G401 (cell line): Measurements from ENCODE around the gene GABRR3. TPM values are rescaled to one million over a fixed set of nuclear protein-coding genes. Genes with fewer than 3 reads are reported as not detected.

Experiments
- DNase-seq: peaks from one replicate; pipeline ENCODE4 v3.0.0-alpha.2; 2015; ENCODE audit warnings: low spot score
- in situ Hi-C: cut with HindIII; loops from 2 replicates; pipeline ENCODE4 v1.10.0; 2016; ENCODE audit warnings: low sequenced_read_pairs, mixed read lengths
- total RNA-seq: library from RNA; depleted of rRNA; stranded (reverse); fragments of >200 nt; shearing (Covaris generic); gene quantifications from 2 replicates; pipeline ENCODE4 v1.2.3, GENCODE V29; 2014; rRNA removed

Gene GABRR3
- not detected in 2 replicates for total RNA-seq

GRCh38 chr3:98035208-98035607 is at the start of gene GABRR3:
Gene GABRR3, minus strand, starts transcription at chr3:98035315. Its CDS starts 328 bp downstream, at chr3:98034987.
- no peak for DNase-seq
- in situ Hi-C loops = no loop called here

- in situ Hi-C loops = no loop called here
- no peak for DNase-seq
Measured at GRCh38 chr3:98073486-98073885, 38.4 kb upstream of the GABRR3 start.

GRCh38 chr3:98070840-98071239 is 35.7 kb upstream of the GABRR3 start:
- in situ Hi-C loops = no loop called here
- DNase-seq = no peak

- in situ Hi-C loops = no loop called here
- no peak for DNase-seq
Measured at GRCh38 chr3:98068824-98069223, 33.7 kb upstream of the GABRR3 start.

- DNase-seq = no peak
- in situ Hi-C loops = no loop called here
Measured at GRCh38 chr3:98058244-98058960, 23.3 kb upstream of the GABRR3 start.

- DNase-seq = no peak
- in situ Hi-C loops = no loop called here
Measured at GRCh38 chr3:98057631-98058030, 22.5 kb upstream of the GABRR3 start.

GRCh38 chr3:98056035-98056434 is 20.9 kb upstream of the GABRR3 start:
- in situ Hi-C loops = no loop called here
- no peak for DNase-seq

GRCh38 chr3:98049271-98049670 is 14.2 kb upstream of the GABRR3 start:
- no peak for DNase-seq
- in situ Hi-C loops = no loop called here

- DNase-seq = no peak
- in situ Hi-C loops = no loop called here
Measured at GRCh38 chr3:98048586-98048985, 13.5 kb upstream of the GABRR3 start.

- in situ Hi-C loops = no loop called here
- no peak for DNase-seq
Measured at GRCh38 chr3:98041350-98041749, 6.2 kb upstream of the GABRR3 start.

- DNase-seq = peak; percentile 81
- in situ Hi-C loops = no loop called here
Measured at GRCh38 chr3:98039322-98040024, 4.4 kb upstream of the GABRR3 start.

- no peak for DNase-seq
- in situ Hi-C loops = no loop called here
Measured at GRCh38 chr3:98038876-98039275, 3.8 kb upstream of the GABRR3 start.

- no peak for DNase-seq
- in situ Hi-C loops = no loop called here
Measured at GRCh38 chr3:98038286-98038685, 3.2 kb upstream of the GABRR3 start.

- in situ Hi-C loops = no loop called here
- DNase-seq = no peak
Measured at GRCh38 chr3:98034486-98034885, 629 bp downstream of the GABRR3 start.

GRCh38 chr3:98034036-98034435 is 1.1 kb downstream of the GABRR3 start:
- DNase-seq = no peak
- in situ Hi-C loops = no loop called here

GRCh38 chr3:98032904-98033303 is 2.2 kb downstream of the GABRR3 start:
- DNase-seq = no peak
- in situ Hi-C loops = no loop called here

GRCh38 chr3:98032265-98032664 is 2.9 kb downstream of the GABRR3 start:
- DNase-seq = no peak
- in situ Hi-C loops = no loop called here

- DNase-seq = no peak
- in situ Hi-C loops = no loop called here
Measured at GRCh38 chr3:98029083-98029482, 6.0 kb downstream of the GABRR3 start.

- in situ Hi-C loops = no loop called here
- no peak for DNase-seq
Measured at GRCh38 chr3:98027085-98027446, 8.0 kb downstream of the GABRR3 start.

GRCh38 chr3:98026425-98027084 is 8.6 kb downstream of the GABRR3 start:
- no peak for DNase-seq
- in situ Hi-C loops = no loop called here
